ENCODE data around the gene TIMMDC1. TPM values are rescaled to one million over a fixed set of nuclear protein-coding genes. Genes with fewer than 3 reads are reported as not detected.

Gene TIMMDC1
- total and polyA plus RNA-seq, 10 of the 15 experiments (the other 5 are each of a cell fraction or from before 2014, with no cell fraction given) = 55.9 to 146 (median 72.1) TPM

- TF ChIP-seq USF1 (IDR thresholded peaks at IDR 0.05; ENCODE audit: borderline replicate concordance, extremely low read length, insufficient read depth, low read depth, low read length) = no peak
- TF ChIP-seq PML (IDR thresholded peaks at IDR 0.05; ENCODE audit: low read length) = peak; percentile 80; the same call in 1 of the 2 replicates
- no peak for TF ChIP-seq STAT1 (conservative IDR thresholded peaks at IDR 0.05)
- TF ChIP-seq IRF3 (IDR thresholded peaks at IDR 0.05) = no peak
- TF ChIP-seq BCL3 (IDR thresholded peaks at IDR 0.05; ENCODE audit: borderline replicate concordance, insufficient read depth, low read depth, low read length, poor library complexity, severe bottlenecking) = peak; percentile 47
- no peak for TF ChIP-seq MAX (IDR thresholded peaks at IDR 0.05; ENCODE audit: low read depth, low read length)
- TF ChIP-seq, protein P1, sequence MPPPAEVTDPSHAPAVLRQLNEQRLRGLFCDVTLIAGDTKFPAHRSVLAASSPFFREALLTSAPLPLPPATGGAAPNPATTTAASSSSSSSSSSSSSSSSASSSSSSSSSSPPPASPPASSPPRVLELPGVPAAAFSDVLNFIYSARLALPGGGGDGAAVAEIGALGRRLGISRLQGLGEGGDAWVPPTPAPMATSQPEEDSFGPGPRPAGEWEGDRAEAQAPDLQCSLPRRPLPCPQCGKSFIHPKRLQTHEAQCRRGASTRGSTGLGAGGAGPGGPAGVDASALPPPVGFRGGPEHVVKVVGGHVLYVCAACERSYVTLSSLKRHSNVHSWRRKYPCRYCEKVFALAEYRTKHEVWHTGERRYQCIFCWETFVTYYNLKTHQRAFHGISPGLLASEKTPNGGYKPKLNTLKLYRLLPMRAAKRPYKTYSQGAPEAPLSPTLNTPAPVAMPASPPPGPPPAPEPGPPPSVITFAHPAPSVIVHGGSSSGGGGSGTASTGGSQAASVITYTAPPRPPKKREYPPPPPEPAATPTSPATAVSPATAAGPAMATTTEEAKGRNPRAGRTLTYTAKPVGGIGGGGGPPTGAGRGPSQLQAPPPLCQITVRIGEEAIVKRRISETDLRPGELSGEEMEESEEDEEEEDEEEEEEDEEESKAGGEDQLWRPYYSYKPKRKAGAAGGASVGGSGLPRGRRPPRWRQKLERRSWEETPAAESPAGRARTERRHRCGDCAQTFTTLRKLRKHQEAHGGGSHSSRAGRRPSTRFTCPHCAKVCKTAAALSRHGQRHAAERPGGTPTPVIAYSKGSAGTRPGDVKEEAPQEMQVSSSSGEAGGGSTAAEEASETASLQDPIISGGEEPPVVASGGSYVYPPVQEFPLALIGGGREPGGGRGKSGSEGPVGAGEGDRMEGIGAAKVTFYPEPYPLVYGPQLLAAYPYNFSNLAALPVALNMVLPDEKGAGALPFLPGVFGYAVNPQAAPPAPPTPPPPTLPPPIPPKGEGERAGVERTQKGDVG (CRISPR knock-in tag; IDR thresholded peaks at IDR 0.05) = no peak
- TF ChIP-seq SREBF1 (IDR thresholded peaks at IDR 0.05; ENCODE audit: low read length) = no peak
- TF ChIP-seq RFX5 (IDR thresholded peaks at IDR 0.05; ENCODE audit: low read depth, low read length) = no peak
- TF ChIP-seq, protein P2, sequence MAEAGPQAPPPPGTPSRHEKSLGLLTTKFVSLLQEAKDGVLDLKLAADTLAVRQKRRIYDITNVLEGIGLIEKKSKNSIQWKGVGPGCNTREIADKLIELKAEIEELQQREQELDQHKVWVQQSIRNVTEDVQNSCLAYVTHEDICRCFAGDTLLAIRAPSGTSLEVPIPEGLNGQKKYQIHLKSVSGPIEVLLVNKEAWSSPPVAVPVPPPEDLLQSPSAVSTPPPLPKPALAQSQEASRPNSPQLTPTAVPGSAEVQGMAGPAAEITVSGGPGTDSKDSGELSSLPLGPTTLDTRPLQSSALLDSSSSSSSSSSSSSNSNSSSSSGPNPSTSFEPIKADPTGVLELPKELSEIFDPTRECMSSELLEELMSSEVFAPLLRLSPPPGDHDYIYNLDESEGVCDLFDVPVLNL (IDR thresholded peaks at IDR 0.05; ENCODE audit: low read depth, low read length) = no peak
- TF ChIP-seq NBN (IDR thresholded peaks at IDR 0.05) = no peak
- peak; percentile 57 for TF ChIP-seq IKZF1 (conservative IDR thresholded peaks at IDR 0.05)
- no peak for TF ChIP-seq RELA (IDR thresholded peaks at IDR 0.05; ENCODE audit: borderline replicate concordance, partially characterized antibody)
- no peak; the same call in 1 of the 2 replicates for TF ChIP-seq CREB1 (IDR thresholded peaks at IDR 0.05; ENCODE audit: low read depth)
- 0 out of 2 replicates have a peak, but pooled peaks have one; percentile 20 for TF ChIP-seq GABPA (IDR thresholded peaks at IDR 0.05; ENCODE audit: low read depth)
- TF ChIP-seq PAX8 (IDR thresholded peaks at IDR 0.05) = no peak
- no peak for TF ChIP-seq MLLT1 (IDR thresholded peaks at IDR 0.05)
- TF ChIP-seq FOXK2 (IDR thresholded peaks at IDR 0.05) = no peak
- no peak for TF ChIP-seq CEBPB (IDR thresholded peaks at IDR 0.05; ENCODE audit: borderline replicate concordance in 1 of 2, low read depth in 2 of 2, low read length in 2 of 2)
- no peak for TF ChIP-seq EGR1 (IDR thresholded peaks at IDR 0.05; ENCODE audit: borderline replicate concordance in 1 of 2, low read depth in 2 of 2, low read length in 2 of 2)
- TF ChIP-seq DPF2 (IDR thresholded peaks at IDR 0.05) = no peak
Measured at GRCh38 chr3:119550192-119550910, 52.0 kb downstream of the TIMMDC1 start (continued).

All from GM12878 (cell line).